Parathyroid adenoma (tissue), 2 donors: Measurements from ENCODE around the gene SIGLEC11.

Experiments used
- H2AFZ ChIP-seq: fragments of 300-600 bp; sonication (generic); one replicate; pipeline ENCODE4 v1.7.0; 2017; ENCODE audit warnings: antibody characterized with exemption, mild to moderate bottlenecking
- H3K27ac ChIP-seq: fragments of 300-600 bp; sonication (generic); one replicate; pipeline ENCODE4 v1.7.0; 2017
- H3K27me3 ChIP-seq: fragments of 300-600 bp; sonication (generic); one replicate; pipeline ENCODE4 v1.7.0; 2017; ENCODE audit warnings: low read length; ENCODE audit not compliant: control insufficient read depth, insufficient read depth
- H3K36me3 ChIP-seq: fragments of 300-600 bp; sonication (generic); one replicate; pipeline ENCODE4 v1.7.0; 2017; ENCODE audit warnings: low read length; ENCODE audit not compliant: control insufficient read depth, insufficient read depth
- H3K4me1 ChIP-seq: fragments of 300-600 bp; sonication (generic); one replicate; pipeline ENCODE4 v1.7.0; 2017; ENCODE audit warnings: control low read depth
- H3K4me2 ChIP-seq: fragments of 300-600 bp; sonication (generic); one replicate; pipeline ENCODE4 v1.7.0; 2017; ENCODE audit warnings: low read length
- H3K4me3 ChIP-seq: fragments of 300-600 bp; sonication (generic); one replicate; pipeline ENCODE4 v1.7.0; 2017; ENCODE audit warnings: low read depth, low read length
- H3K79me2 ChIP-seq: fragments of 300-600 bp; sonication (generic); one replicate; pipeline ENCODE4 v1.7.0; 2017; ENCODE audit warnings: control low read depth
- H3K9ac ChIP-seq: fragments of 300-600 bp; sonication (generic); one replicate; pipeline ENCODE4 v1.7.0; 2017; ENCODE audit warnings: mild to moderate bottlenecking
- H3K9me3 ChIP-seq: fragments of 300-600 bp; sonication (generic); one replicate; pipeline ENCODE4 v1.7.0; 2017; ENCODE audit warnings: low read length; ENCODE audit not compliant: control insufficient read depth
- CTCF ChIP-seq: fragments of 300-600 bp; sonication (generic); IDR thresholded peaks from one replicate; pipeline ENCODE4 v1.7.0; 2017; ENCODE audit warnings: antibody characterized with exemption, mild to moderate bottlenecking
- donor health status: primary hyperparathyroidism.

SIGLEC11 gene

GRCh38 chr19:49924004-49924880 is 36.7 kb downstream of the SIGLEC11 start:
- H3K27ac ChIP-seq: no peak overlapping the region
- TF ChIP-seq CTCF: no peak
- H3K36me3 ChIP-seq: no peaks in the 10 kb centered on the region
- no peak overlapping the region for H2AFZ ChIP-seq
- H3K4me2 ChIP-seq: no peak overlapping the region
- no peaks in the 10 kb centered on the region for H3K27me3 ChIP-seq
- H3K9me3 ChIP-seq: no peaks in the 10 kb centered on the region
- H3K79me2 ChIP-seq: peaks cover 58% of the 10 kb centered on the region
- no peak overlapping the region for H3K4me3 ChIP-seq
- H3K4me1 ChIP-seq: no peaks in the 10 kb centered on the region
- H3K9ac ChIP-seq: no peak overlapping the region

- Histone ChIP-seq H3K27me3 (no peaks in the 10 kb centered on the region), H3K4me3 (no peak overlapping the region), H3K36me3 (no peaks in the 10 kb centered on the region), H3K9me3 (no peaks in the 10 kb centered on the region), H2AFZ (no peak overlapping the region), H3K79me2 (peaks cover 56% of the 10 kb centered on the region), H3K4me2 (no peak overlapping the region), H3K9ac (no peak overlapping the region), H3K27ac (no peak overlapping the region), H3K4me1 (no peaks in the 10 kb centered on the region)
- TF ChIP-seq CTCF: no peak
Measured at GRCh38 chr19:49923055-49924003, 37.6 kb downstream of the SIGLEC11 start.

- no peak overlapping the region for H3K4me3 ChIP-seq
- H3K27ac ChIP-seq: no peak overlapping the region
- no peak overlapping the region for H2AFZ ChIP-seq
- no peak overlapping the region for H3K4me2 ChIP-seq
- H3K79me2 ChIP-seq: peaks cover 46% of the 10 kb centered on the region
- no peak for TF ChIP-seq CTCF
- no peaks in the 10 kb centered on the region for H3K4me1 ChIP-seq
- H3K27me3 ChIP-seq: no peaks in the 10 kb centered on the region
- H3K9me3 ChIP-seq: no peaks in the 10 kb centered on the region
- H3K36me3 ChIP-seq: no peaks in the 10 kb centered on the region
- H3K9ac ChIP-seq: no peak overlapping the region
Measured at GRCh38 chr19:49921871-49922795, 38.8 kb downstream of the SIGLEC11 start.

GRCh38 chr19:49920624-49921363 is 40.2 kb downstream of the SIGLEC11 start:
- H3K27ac ChIP-seq: no peak overlapping the region
- TF ChIP-seq CTCF: no peak
- no peak overlapping the region for H3K9ac ChIP-seq
- no peak overlapping the region for H3K4me2 ChIP-seq
- H2AFZ ChIP-seq: no peak overlapping the region
- no peaks in the 10 kb centered on the region for H3K9me3 ChIP-seq
- peaks cover 42% of the 10 kb centered on the region for H3K79me2 ChIP-seq
- no peaks in the 10 kb centered on the region for H3K4me1 ChIP-seq
- H3K4me3 ChIP-seq: no peak overlapping the region
- H3K27me3 ChIP-seq: no peaks in the 10 kb centered on the region
- no peaks in the 10 kb centered on the region for H3K36me3 ChIP-seq
